Measurements from ENCODE around the gene RNF43. TPM values are rescaled to one million over a fixed set of nuclear protein-coding genes. Genes with fewer than 3 reads are reported as not detected.

The RNF43 gene
- total RNA-seq: 18.7 and 19.2 TPM in 2 replicates
- long read RNA-seq, full-length matches to known transcripts: 1 of 19 reads
- long read RNA-seq, partial matches to known transcripts: 14 of 19 reads
- long read RNA-seq, other reads (novel, unspliced or antisense): 4 of 19 reads

DNA sequence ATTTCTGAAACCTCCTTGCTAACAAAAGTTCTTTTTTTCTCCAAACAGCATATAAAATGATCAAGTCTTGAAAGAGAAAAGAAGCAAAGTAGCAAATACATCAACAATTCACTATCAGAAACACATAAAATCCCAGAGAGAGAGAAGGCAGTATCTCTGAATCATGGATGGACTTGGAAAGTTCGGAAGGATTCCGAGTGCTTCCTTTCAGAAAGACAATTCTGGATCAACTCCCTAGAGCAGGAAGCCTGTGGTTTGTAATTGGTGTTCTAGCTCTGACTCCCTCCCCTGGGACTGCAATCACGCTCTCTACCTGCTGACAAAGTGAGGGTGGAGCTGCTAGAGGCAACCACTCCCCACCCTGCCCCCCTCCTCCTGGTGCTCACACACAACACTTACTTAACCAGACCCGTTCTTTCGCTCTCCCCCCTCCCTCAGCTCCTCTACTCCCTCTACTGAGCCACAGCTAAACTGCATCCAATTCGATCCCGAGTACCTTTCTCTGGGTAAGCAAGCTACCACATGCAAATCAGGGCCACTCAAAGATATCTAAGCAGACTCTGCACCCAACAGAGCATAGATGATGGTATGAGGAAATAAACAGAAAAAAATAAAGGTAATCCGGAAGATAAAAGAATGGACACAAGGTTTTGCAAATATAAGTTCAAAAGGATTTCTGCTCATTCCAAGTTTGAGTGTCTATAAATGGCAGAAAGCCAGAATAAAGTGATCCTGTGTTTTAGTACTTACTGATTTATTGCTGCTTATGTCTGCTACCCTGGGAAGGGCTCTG, at the start of gene RNF43:
Gene RNF43, minus strand, starts transcription at position 235 of the 793 bp plus-strand sequence. CDS start 1,957 bp downstream, outside the sequence.
- no peaks in the 10 kb centered on the region for H3K36me3 Mint-ChIP-seq (ENCODE audit: insufficient read depth)
- H3K9me3 Mint-ChIP-seq (ENCODE audit: low read depth): no peaks in the 10 kb centered on the region
- peak within 1 kb of the TSS; percentile 96 for H3K27ac Mint-ChIP-seq
- TF ChIP-seq, protein P1, sequence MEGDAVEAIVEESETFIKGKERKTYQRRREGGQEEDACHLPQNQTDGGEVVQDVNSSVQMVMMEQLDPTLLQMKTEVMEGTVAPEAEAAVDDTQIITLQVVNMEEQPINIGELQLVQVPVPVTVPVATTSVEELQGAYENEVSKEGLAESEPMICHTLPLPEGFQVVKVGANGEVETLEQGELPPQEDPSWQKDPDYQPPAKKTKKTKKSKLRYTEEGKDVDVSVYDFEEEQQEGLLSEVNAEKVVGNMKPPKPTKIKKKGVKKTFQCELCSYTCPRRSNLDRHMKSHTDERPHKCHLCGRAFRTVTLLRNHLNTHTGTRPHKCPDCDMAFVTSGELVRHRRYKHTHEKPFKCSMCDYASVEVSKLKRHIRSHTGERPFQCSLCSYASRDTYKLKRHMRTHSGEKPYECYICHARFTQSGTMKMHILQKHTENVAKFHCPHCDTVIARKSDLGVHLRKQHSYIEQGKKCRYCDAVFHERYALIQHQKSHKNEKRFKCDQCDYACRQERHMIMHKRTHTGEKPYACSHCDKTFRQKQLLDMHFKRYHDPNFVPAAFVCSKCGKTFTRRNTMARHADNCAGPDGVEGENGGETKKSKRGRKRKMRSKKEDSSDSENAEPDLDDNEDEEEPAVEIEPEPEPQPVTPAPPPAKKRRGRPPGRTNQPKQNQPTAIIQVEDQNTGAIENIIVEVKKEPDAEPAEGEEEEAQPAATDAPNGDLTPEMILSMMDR (IDR thresholded peaks at IDR 0.05; ENCODE audit: unreplicated experiment): peak; percentile 64
- H3K27me3 Mint-ChIP-seq: peaks cover 12% of the 10 kb centered on the region
- H3K4me3 Mint-ChIP-seq (ENCODE audit: low read depth): peak within 1 kb of the TSS; percentile 96
- H3K4me1 Mint-ChIP-seq (ENCODE audit: low read depth): peaks cover 34% of the 10 kb centered on the region
- DNase-seq (ENCODE audit: low spot score, unreplicated experiment): peak; percentile 85

DNA sequence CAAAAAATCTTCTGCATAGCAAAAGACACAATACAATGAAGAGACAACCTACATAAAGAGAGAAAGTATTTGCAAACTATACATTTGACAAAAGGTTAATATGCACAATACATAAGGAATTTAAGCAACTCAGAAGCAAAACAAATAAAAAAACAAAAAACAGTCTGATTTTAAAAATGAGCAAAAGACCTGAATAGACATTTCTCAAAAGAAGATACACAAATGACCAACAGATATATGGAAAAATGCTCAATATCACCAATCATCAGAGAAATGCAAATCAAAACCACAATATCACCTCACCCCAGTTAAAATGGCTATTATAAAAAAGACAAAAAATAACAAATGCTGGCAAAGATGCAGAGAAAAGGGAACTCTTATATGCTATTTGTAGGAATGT, 38.2 kb upstream of the RNF43 start:
- no peaks in the 10 kb centered on the region for H3K36me3 Mint-ChIP-seq (ENCODE audit: insufficient read depth)
- no peaks in the 10 kb centered on the region for H3K27me3 Mint-ChIP-seq
- TF ChIP-seq, protein P1 (IDR thresholded peaks at IDR 0.05; ENCODE audit: unreplicated experiment): no peak
- peaks cover 8% of the 10 kb centered on the region for H3K9me3 Mint-ChIP-seq (ENCODE audit: low read depth)
- H3K4me1 Mint-ChIP-seq (ENCODE audit: low read depth): no peaks in the 10 kb centered on the region
- no peak for DNase-seq (ENCODE audit: low spot score, unreplicated experiment)
- H3K27ac Mint-ChIP-seq: no peak overlapping the region
- H3K4me3 Mint-ChIP-seq (ENCODE audit: low read depth): no peak overlapping the region

DNA sequence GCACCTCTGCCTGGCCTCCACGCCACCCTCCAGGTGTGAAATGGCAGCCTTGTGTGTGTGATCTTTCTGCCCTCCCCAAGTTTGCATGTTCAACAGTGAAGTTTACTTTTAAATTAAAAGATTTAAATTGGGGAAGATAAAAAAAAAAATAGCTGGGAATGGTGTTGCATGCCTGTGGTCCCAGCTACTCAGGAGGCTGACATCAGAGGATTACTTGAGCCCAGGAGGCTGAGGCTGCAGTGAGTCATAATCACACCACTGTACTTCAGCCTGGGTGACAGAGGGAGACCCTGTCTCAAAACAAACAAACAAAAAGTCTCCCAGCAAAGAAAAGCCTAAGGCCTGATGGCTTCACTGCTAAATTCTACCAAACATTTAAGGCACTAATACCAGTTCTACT, 35.4 kb upstream of the RNF43 start:
- H3K9me3 Mint-ChIP-seq (ENCODE audit: low read depth): peaks cover 10% of the 10 kb centered on the region
- H3K27ac Mint-ChIP-seq: no peak overlapping the region
- H3K36me3 Mint-ChIP-seq (ENCODE audit: insufficient read depth): no peaks in the 10 kb centered on the region
- TF ChIP-seq, protein P1 (IDR thresholded peaks at IDR 0.05; ENCODE audit: unreplicated experiment): no peak
- no peaks in the 10 kb centered on the region for H3K4me1 Mint-ChIP-seq (ENCODE audit: low read depth)
- H3K4me3 Mint-ChIP-seq (ENCODE audit: low read depth): no peak overlapping the region
- H3K27me3 Mint-ChIP-seq: no peaks in the 10 kb centered on the region
- no peak for DNase-seq (ENCODE audit: low spot score, unreplicated experiment)

DNA sequence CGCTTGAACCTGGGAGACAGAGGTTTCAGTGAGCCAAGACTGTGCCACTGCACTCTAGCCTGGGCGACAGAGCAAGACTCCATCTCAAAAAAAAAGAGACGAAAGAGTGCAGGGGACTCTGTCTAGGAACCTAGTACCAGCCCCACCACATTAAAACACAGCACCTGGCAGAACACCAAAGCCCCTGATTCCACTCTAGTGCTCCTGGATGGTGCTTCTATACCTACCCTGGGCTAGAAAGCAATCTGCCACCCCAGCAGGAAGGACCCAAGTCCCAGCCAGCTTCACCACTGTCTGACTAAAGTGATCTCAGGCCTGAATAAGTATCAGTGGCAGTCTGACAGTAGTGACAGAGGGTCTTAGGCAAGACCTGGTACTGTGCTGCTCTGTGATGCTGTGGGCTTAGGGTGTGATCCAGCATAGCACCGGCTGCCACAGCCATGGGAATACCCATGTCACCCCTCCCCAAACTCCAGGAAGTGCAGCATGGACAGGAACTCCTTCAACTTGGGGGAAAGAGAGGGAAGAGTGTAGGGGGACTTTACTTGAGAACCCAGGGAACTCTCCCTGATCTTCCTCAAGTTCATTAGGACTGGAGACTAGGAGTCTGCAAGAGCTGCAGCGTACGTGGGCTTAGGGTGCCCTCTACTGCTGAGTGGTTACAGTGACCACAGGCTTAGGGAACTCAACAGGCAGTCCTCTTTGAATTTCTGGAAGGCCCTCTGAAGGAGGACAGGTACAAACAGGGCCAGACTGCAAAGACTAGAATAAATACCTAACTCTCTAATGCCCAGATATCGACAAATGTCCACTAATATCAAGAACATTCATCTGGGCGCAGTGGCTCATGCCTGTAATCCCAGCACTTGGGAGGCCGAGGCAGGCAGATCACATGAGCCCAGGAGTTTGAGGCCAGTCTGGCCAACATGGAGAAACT, 30.0 kb upstream of the RNF43 start:
- peak; percentile 60 for DNase-seq (ENCODE audit: low spot score, unreplicated experiment)
- peaks cover 14% of the 10 kb centered on the region for H3K27me3 Mint-ChIP-seq
- H3K36me3 Mint-ChIP-seq (ENCODE audit: insufficient read depth): no peaks in the 10 kb centered on the region
- TF ChIP-seq, protein P1 (IDR thresholded peaks at IDR 0.05; ENCODE audit: unreplicated experiment): peak; percentile 90
- H3K4me1 Mint-ChIP-seq (ENCODE audit: low read depth): no peaks in the 10 kb centered on the region
- H3K27ac Mint-ChIP-seq: no peak overlapping the region
- no peak overlapping the region for H3K4me3 Mint-ChIP-seq (ENCODE audit: low read depth)
- H3K9me3 Mint-ChIP-seq (ENCODE audit: low read depth): peaks cover 3% of the 10 kb centered on the region

DNA sequence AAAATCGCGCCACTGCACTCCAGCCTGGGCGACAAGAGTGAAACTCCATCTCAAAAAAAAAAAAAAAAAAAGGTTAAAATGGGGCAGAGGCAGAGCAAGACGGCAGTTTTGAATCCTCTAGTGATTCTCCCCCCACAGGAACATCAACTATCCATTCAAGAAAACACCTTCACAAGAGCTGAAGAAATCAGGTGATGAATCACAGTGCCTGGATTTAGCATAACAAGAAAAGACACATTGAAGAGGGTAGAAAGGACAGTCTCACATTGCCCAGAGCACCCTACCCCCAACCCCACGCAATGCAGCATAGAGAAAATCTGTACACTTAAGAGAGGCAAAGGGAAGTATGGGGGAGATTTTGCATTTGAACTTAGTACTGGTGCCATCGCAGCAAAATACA, 28.8 kb upstream of the RNF43 start:
- no peaks in the 10 kb centered on the region for H3K36me3 Mint-ChIP-seq (ENCODE audit: insufficient read depth)
- peaks cover 19% of the 10 kb centered on the region for H3K27me3 Mint-ChIP-seq
- no peak overlapping the region for H3K27ac Mint-ChIP-seq
- no peaks in the 10 kb centered on the region for H3K4me1 Mint-ChIP-seq (ENCODE audit: low read depth)
- H3K9me3 Mint-ChIP-seq (ENCODE audit: low read depth): peaks cover 3% of the 10 kb centered on the region
- no peak for DNase-seq (ENCODE audit: low spot score, unreplicated experiment)
- TF ChIP-seq, protein P1 (IDR thresholded peaks at IDR 0.05; ENCODE audit: unreplicated experiment): no peak
- H3K4me3 Mint-ChIP-seq (ENCODE audit: low read depth): no peak overlapping the region
